SK-N-SH (cell line): ENCODE data around the gene WLS. TPM values are rescaled to one million over a fixed set of nuclear protein-coding genes. Genes with fewer than 3 reads are reported as not detected.

Experiments
- CTCF ChIA-PET: fragments of 300-600, 350-600 bp; formaldehyde crosslinking; extraction: SDS; loops from one replicate; lab custom pipeline; 2021; lab: Yijun Ruan, JAX
- POLR2A ChIA-PET: fragments of 350-600 bp; sonication (Branson Sonifier 250); formaldehyde crosslinking; extraction: SDS; loops from one replicate; lab custom pipeline; 2020; ENCODE audit warnings: antibody characterized with exemption, inconsistent platforms; lab: Yijun Ruan, JAX
- DNase-seq: peaks from one replicate; pipeline ENCODE4 v3.0.0; 2012
- H2AFZ ChIP-seq: fragments of 200-600 bp; sonication (generic); 2 replicates; pipeline ENCODE4 v1.8.1; 2016; ENCODE audit warnings: antibody characterized with exemption, mild to moderate bottlenecking, low read depth
- H3F3A ChIP-seq: fragments of 200-600 bp; sonication (generic); replicated peaks from 2 replicates; pipeline ENCODE3; 2016; ENCODE audit warnings: antibody characterized with exemption, mild to moderate bottlenecking; ENCODE audit not compliant: insufficient read depth
- H3K27ac ChIP-seq, 2 experiments: fragments of 200-500 bp in 1 of 2; fragments of 200-600 bp in 1 of 2; sonication (Bioruptor generic) in 1 of 2; sonication (generic), shearing (Covaris generic) in 1 of 2; 2 replicates each; pipeline versions ENCODE4 v1.5.1 to v1.6.1; 2014 to 2016; ENCODE audit warnings: low read depth in 2 of 2, inconsistent platforms in 1 of 2, low read length in 1 of 2, mild to moderate bottlenecking in 1 of 2, mixed read lengths in 1 of 2
- H3K27me3 ChIP-seq: fragments of 200-600 bp; sonication (generic), shearing (Covaris generic); 2 replicates; pipeline ENCODE4 v1.6.1; 2016; ENCODE audit warnings: mixed run types; ENCODE audit not compliant: insufficient read depth
- H3K36me3 ChIP-seq, 2 experiments: fragments of 200-500 bp in 1 of 2; fragments of 200-600 bp in 1 of 2; sonication (Bioruptor generic) in 1 of 2; sonication (generic) in 1 of 2; replicated peaks in 1 of 2; 2 replicates each; pipeline versions ENCODE3 to v1.5.1; 2014 to 2016; ENCODE audit warnings: low read length in 1 of 2, mild to moderate bottlenecking in 1 of 2; ENCODE audit not compliant: insufficient read depth in 2 of 2, control insufficient read depth in 1 of 2
- H3K4me1 ChIP-seq, 2 experiments: fragments of 200-500 bp in 1 of 2; fragments of 200-600 bp in 1 of 2; sonication (Bioruptor generic) in 1 of 2; sonication (generic), shearing (Covaris generic) in 1 of 2; 2 replicates each; pipeline versions ENCODE4 v1.5.1 to v1.6.1; 2014 to 2016; ENCODE audit warnings: low read depth in 1 of 2, low read length in 1 of 2, mixed run types in 1 of 2; ENCODE audit not compliant: insufficient read depth in 2 of 2, control insufficient read depth in 1 of 2
- H3K4me2 ChIP-seq: fragments of 200-600 bp; sonication (generic), shearing (Covaris generic); 2 replicates; pipeline ENCODE4 v1.6.1; 2017; ENCODE audit warnings: mixed run types
- H3K4me3 ChIP-seq, 2 experiments: fragments of 200-500 bp in 1 of 2; fragments of 200-600 bp in 1 of 2; sonication (Bioruptor generic) in 1 of 2; sonication (generic), shearing (Covaris generic) in 1 of 2; 2 replicates each; pipeline versions ENCODE4 v1.5.1 to v1.8.1; 2014 to 2016; ENCODE audit warnings: low read depth in 2 of 2, inconsistent platforms in 1 of 2, low read length in 1 of 2, mild to moderate bottlenecking in 1 of 2, mixed read lengths in 1 of 2, moderate library complexity in 1 of 2
- H3K79me2 ChIP-seq: fragments of 200-600 bp; sonication (generic); 2 replicates; pipeline ENCODE4 v1.8.1; 2017; ENCODE audit warnings: mild to moderate bottlenecking; ENCODE audit not compliant: insufficient read depth
- H3K9ac ChIP-seq: fragments of 200-600 bp; sonication (generic); 2 replicates; pipeline ENCODE4 v1.6.1; 2017; ENCODE audit warnings: mixed run types
- H3K9me2 ChIP-seq: fragments of 200-600 bp; sonication (generic); 2 replicates; pipeline ENCODE4 v1.6.1; 2017; ENCODE audit warnings: mixed run types
- H3K9me3 ChIP-seq: fragments of 200-600 bp; sonication (generic); 2 replicates; pipeline ENCODE4 v1.6.1; 2017; ENCODE audit warnings: mixed run types, mild to moderate bottlenecking, moderate library complexity
- H4K20me1 ChIP-seq: fragments of 200-600 bp; sonication (generic); 2 replicates; pipeline ENCODE4 v1.6.1; 2017; ENCODE audit warnings: mild to moderate bottlenecking, mixed run types; ENCODE audit not compliant: insufficient read depth
- CHD2 ChIP-seq: fragments of 150-350 bp; IDR thresholded peaks from 2 replicates; pipeline ENCODE4 v1.6.1; 2018; ENCODE audit warnings: low read length; ENCODE audit not compliant: partially characterized antibody
- CTCF ChIP-seq: fragments of 200-600 bp; sonication (generic); IDR thresholded peaks from 2 replicates; pipeline ENCODE4 v1.6.1; 2017; ENCODE audit warnings: antibody characterized with exemption, mild to moderate bottlenecking, moderate library complexity
- ELF1 ChIP-seq: IDR thresholded peaks from 2 replicates; pipeline ENCODE4 v1.4.0; 2012
- FOXJ3 ChIP-seq: sonication (generic); formaldehyde crosslinking; IDR thresholded peaks from 2 replicates; pipeline ENCODE4 v1.5.1; 2020; ENCODE audit warnings: mild to moderate bottlenecking, missing genetic modification reagents
- FOXM1 ChIP-seq: IDR thresholded peaks from 2 replicates; pipeline ENCODE4 v1.4.0; 2012; ENCODE audit warnings: low read depth, mild to moderate bottlenecking
- GABPA ChIP-seq: IDR thresholded peaks from 2 replicates; pipeline ENCODE4 v1.4.0; 2012; ENCODE audit warnings: low read depth, mild to moderate bottlenecking
- GATA2 ChIP-seq: sonication (generic); formaldehyde crosslinking; IDR thresholded peaks from 2 replicates; pipeline ENCODE4 v1.5.0; 2020; ENCODE audit warnings: mild to moderate bottlenecking, missing genetic modification reagents
- JUND ChIP-seq: IDR thresholded peaks from 2 replicates; pipeline ENCODE4 v1.4.0; 2012
- MAX ChIP-seq: IDR thresholded peaks from 2 replicates; pipeline ENCODE4 v1.4.0; 2012; ENCODE audit warnings: low read depth
- MXI1 ChIP-seq: IDR thresholded peaks from 2 replicates; pipeline ENCODE4 v1.6.1; 2012; ENCODE audit warnings: mild to moderate bottlenecking, low read depth, low read length, improper control_type of control experiment
- NFIC ChIP-seq: IDR thresholded peaks from 2 replicates; pipeline ENCODE4 v1.4.0; 2012; ENCODE audit warnings: borderline replicate concordance
- NRF1 ChIP-seq: IDR thresholded peaks from 2 replicates; pipeline ENCODE4 v1.6.1; 2012; ENCODE audit warnings: low read depth, mild to moderate bottlenecking, low read length
- PBX3 ChIP-seq: IDR thresholded peaks from 2 replicates; pipeline ENCODE4; 2012
- POLR2AphosphoS5 ChIP-seq: IDR thresholded peaks from 2 replicates; pipeline ENCODE4 v1.6.1; 2012; ENCODE audit warnings: low read depth, low read length
- RCOR1 ChIP-seq: fragments of 150-350 bp; IDR thresholded peaks from 2 replicates; pipeline ENCODE4 v1.6.1; 2017; ENCODE audit warnings: antibody characterized with exemption, low read length
- TAF1 ChIP-seq: IDR thresholded peaks from 2 replicates; pipeline ENCODE4 v1.6.1; 2012; ENCODE audit warnings: low read depth, mild to moderate bottlenecking, low read length, moderate library complexity, borderline replicate concordance
- TCF12 ChIP-seq: IDR thresholded peaks from 2 replicates; pipeline ENCODE4 v1.4.0; 2012
- YY1 ChIP-seq: IDR thresholded peaks from 2 replicates; pipeline ENCODE4 v1.4.0; 2012; ENCODE audit warnings: low read depth, mild to moderate bottlenecking
- WGBS: methylation state at CpG from one replicate; pipeline ENCODE4 v1.1.6; 2017; ENCODE audit warnings: low lambda C conversion rate; 5-methylcytosine and 5-hydroxymethylcytosine counted together
- polyA plus RNA-seq, 3 experiments: library from polyadenylated mRNA; depleted of rRNA; stranded (reverse); fragments of >200 nt; gene quantifications; 2 replicates each; pipeline ENCODE4 v1.2.3, GENCODE V29; 2012
- TF ChIP-seq, protein P1 (sequence below): fragments of 150-350 bp; IDR thresholded peaks from 2 replicates; pipeline ENCODE4 v1.6.1; 2017; ENCODE audit warnings: antibody characterized with exemption, low read length, low read depth, borderline replicate concordance
- TF ChIP-seq, protein P2 (sequence below): IDR thresholded peaks from 2 replicates; pipeline ENCODE4 v1.4.0; 2012; ENCODE audit warnings: low read depth, borderline replicate concordance

WLS gene
- polyA plus RNA-seq, 1 of the 3 experiments (the other 2 are of a cell fraction) = 69.0 TPM

- no peak for TF ChIP-seq CTCF
These were observed 48.0 kb upstream of the WLS start (continued) for GRCh38 chr1:68280286-68280685.

DNA sequence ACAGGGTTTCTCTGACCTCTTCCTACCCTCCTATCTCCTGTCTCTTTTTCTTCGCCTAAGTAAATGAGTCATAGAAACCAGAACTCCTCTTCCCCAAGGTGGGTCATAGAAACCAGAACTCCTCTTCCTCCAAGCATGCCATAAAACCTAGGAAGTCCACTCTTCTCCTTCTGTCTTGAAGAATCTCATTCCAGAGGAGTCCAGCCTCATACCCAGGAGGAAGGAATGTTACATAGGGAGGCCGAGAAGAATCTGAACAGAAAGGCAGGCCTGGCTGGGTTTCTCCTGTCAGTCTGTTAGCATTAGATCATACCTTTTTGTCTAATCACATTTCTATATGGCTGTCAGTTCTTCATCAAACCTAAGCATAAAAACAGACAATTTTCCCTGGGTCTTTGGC lies 47.5 kb upstream of the WLS start:
- H3K36me3 ChIP-seq = no peaks in the 10 kb centered on the region
- no peak overlapping the region for H3K9ac ChIP-seq
- no peaks in the 10 kb centered on the region for H3K9me3 ChIP-seq
- no peak overlapping the region for H2AFZ ChIP-seq
- DNase-seq = no peak
- H4K20me1 ChIP-seq = no peaks in the 10 kb centered on the region
- 91% methylated on average over 2 of the region's 2 CpGs for WGBS
- ChIA-PET CTCF (interaction anchor here (0.6 kb wide), 1 partner anchor 430 kb away, joined by 3 read pairs; no protein-coding TSS in a partner anchor), POLR2A (no interaction called here)
- H3K79me2 ChIP-seq = no peaks in the 10 kb centered on the region
- H3K27ac ChIP-seq = no peak overlapping the region
- no peak overlapping the region for H3K4me2 ChIP-seq
- no peaks in the 10 kb centered on the region for H3K27me3 ChIP-seq
- no peaks in the 10 kb centered on the region for H3K4me1 ChIP-seq
- H3F3A ChIP-seq = no peaks in the 10 kb centered on the region
- no peaks in the 10 kb centered on the region for H3K9me2 ChIP-seq
- TF ChIP-seq CTCF = no peak
- TF ChIP-seq, protein P1, sequence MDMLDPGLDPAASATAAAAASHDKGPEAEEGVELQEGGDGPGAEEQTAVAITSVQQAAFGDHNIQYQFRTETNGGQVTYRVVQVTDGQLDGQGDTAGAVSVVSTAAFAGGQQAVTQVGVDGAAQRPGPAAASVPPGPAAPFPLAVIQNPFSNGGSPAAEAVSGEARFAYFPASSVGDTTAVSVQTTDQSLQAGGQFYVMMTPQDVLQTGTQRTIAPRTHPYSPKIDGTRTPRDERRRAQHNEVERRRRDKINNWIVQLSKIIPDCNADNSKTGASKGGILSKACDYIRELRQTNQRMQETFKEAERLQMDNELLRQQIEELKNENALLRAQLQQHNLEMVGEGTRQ = no peak
- no peak for TF ChIP-seq TCF12
- TF ChIP-seq MXI1 = no peak
- TF ChIP-seq YY1 = no peak
- no peak for TF ChIP-seq NRF1
- TF ChIP-seq PBX3 = no peak
- no peak for TF ChIP-seq JUND
- no peak for TF ChIP-seq FOXJ3 (CRISPR knock-in tag)
- TF ChIP-seq NFIC = no peak
- TF ChIP-seq RCOR1 = no peak
- TF ChIP-seq GABPA = no peak
- no peak for TF ChIP-seq TAF1
- TF ChIP-seq FOXM1 = no peak
- TF ChIP-seq ELF1 = no peak
- TF ChIP-seq, protein P2, sequence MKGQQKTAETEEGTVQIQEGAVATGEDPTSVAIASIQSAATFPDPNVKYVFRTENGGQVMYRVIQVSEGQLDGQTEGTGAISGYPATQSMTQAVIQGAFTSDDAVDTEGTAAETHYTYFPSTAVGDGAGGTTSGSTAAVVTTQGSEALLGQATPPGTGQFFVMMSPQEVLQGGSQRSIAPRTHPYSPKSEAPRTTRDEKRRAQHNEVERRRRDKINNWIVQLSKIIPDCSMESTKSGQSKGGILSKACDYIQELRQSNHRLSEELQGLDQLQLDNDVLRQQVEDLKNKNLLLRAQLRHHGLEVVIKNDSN = no peak
- TF ChIP-seq GATA2 (CRISPR knock-in tag) = no peak
- TF ChIP-seq CHD2 = no peak
- no peak for TF ChIP-seq MAX
- TF ChIP-seq POLR2AphosphoS5 = no peak
- TF ChIP-seq, all 33 proteins: peak for 0
- no peak overlapping the region for H3K4me3 ChIP-seq
